Nephron progenitor cell (in vitro differentiated cells): ENCODE data around the gene MEIOB.

Experiments used
- DNase-seq: peaks from one replicate; pipeline ENCODE4 v3.0.0; 2021
- H3K27ac Mint-ChIP-seq: 2 replicates; pipeline ENCODE4 v1.8.0; 2021; ENCODE audit warnings: mild to moderate bottlenecking, moderate library complexity, mixed read lengths
- H3K27me3 Mint-ChIP-seq: 2 replicates; pipeline ENCODE4 v1.8.0; 2021; ENCODE audit warnings: mild to moderate bottlenecking, low read depth, mixed read lengths; ENCODE audit not compliant: poor library complexity
- H3K36me3 Mint-ChIP-seq: 2 replicates; pipeline ENCODE4 v1.8.0; 2021; ENCODE audit warnings: low read depth, mixed read lengths
- H3K4me1 Mint-ChIP-seq: 2 replicates; pipeline ENCODE4 v1.8.0; 2021; ENCODE audit warnings: mixed read lengths
- H3K4me3 Mint-ChIP-seq: 2 replicates; pipeline ENCODE4 v1.8.0; 2021; ENCODE audit warnings: mild to moderate bottlenecking, moderate library complexity, mixed read lengths
- H3K9me3 Mint-ChIP-seq: 2 replicates; pipeline ENCODE4 v1.8.0; 2021; ENCODE audit warnings: mild to moderate bottlenecking, moderate library complexity, mixed read lengths
- TF ChIP-seq, protein P1 (sequence below): fragments of 200-600 bp; sonication (generic); IDR thresholded peaks from 2 replicates; pipeline ENCODE4 v1.5.0; 2021; ENCODE audit warnings: antibody characterized with exemption

Gene MEIOB

DNA sequence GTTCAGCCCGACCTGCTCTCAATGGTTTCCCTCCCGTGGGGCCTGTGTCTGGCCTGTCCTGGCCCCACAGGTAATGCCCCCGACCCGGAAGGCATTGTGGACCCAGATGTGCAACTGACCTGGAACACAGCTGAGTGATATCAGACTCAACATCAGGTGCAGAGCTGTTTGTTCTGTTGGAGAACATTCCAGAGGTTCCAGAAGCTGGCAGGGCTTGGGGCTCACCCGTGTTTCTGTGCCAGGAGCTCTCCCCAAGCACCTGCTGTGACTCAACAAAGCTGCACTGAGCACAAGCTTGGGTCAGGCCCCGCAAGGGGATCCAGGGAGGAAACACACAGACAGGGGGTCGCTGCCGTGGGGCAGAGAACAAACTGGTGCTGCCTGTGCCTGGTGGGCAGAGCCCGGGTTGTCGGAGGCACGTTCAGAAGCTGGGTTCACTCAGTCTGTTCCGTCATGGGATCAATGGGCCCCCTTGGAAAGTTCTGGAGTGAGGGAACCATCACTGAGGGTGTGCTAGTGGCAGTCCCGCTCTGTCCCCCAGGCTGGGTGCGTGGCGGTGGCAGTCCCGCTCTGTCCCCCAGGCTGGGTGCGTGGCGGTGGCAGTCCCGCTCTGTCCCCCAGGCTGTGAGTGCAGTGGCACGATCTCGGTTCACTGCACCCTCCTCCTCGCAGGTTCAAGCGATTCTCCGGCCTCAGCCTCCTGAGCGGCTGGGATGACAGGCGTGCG, 24.1 kb upstream of the MEIOB start:
- Mint-ChIP-seq H3K4me1 (peaks cover 13% of the 10 kb centered on the region), H3K36me3 (no peaks in the 10 kb centered on the region), H3K9me3 (no peaks in the 10 kb centered on the region), H3K27me3 (peaks cover 62% of the 10 kb centered on the region), H3K4me3 (no peak overlapping the region), H3K27ac (no peak overlapping the region)
- DNase-seq = no peak
- TF ChIP-seq, protein P1, sequence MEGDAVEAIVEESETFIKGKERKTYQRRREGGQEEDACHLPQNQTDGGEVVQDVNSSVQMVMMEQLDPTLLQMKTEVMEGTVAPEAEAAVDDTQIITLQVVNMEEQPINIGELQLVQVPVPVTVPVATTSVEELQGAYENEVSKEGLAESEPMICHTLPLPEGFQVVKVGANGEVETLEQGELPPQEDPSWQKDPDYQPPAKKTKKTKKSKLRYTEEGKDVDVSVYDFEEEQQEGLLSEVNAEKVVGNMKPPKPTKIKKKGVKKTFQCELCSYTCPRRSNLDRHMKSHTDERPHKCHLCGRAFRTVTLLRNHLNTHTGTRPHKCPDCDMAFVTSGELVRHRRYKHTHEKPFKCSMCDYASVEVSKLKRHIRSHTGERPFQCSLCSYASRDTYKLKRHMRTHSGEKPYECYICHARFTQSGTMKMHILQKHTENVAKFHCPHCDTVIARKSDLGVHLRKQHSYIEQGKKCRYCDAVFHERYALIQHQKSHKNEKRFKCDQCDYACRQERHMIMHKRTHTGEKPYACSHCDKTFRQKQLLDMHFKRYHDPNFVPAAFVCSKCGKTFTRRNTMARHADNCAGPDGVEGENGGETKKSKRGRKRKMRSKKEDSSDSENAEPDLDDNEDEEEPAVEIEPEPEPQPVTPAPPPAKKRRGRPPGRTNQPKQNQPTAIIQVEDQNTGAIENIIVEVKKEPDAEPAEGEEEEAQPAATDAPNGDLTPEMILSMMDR = no peak

DNA sequence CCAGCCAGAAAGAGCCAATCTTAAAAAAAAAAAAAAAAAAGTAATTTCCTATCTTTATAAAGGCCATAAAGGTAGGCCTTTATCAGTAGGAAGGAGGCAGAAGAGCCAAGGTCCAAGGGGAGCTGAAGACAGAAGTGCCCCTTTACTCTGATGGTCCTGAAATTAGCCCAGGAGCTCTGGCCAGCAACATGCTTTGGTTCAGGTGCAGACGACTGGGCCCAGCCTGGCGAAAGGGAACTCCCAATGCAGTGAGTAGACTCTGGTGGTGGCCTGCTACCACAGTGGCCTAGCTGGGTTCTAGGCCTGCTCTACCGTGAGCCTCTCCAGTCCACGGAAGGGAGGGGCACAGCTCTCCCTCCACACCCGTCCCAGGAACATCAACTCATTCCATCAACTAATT, 23.1 kb upstream of the MEIOB start:
- Mint-ChIP-seq H3K4me3 (no peak overlapping the region), H3K27ac (no peak overlapping the region), H3K36me3 (no peaks in the 10 kb centered on the region)

DNA sequence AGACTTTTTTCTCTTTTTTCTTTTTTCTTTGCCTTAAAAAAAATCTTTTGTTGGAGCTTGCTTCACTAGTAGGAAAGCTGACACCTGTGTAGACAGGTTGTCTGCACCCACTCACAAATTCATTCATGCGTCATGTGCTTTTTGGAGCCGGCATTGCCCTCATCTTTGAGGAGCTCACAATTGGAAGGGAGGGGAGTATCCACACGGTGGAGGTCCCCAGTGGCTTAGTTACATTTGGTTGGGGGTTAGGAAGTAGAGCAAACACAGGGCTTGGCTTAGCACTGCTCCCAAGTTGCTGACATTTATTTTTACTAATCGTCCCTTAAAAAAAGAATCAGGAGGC, 18.7 kb upstream of the MEIOB start:
- Mint-ChIP-seq H3K27me3 (peaks cover 57% of the 10 kb centered on the region), H3K36me3 (no peaks in the 10 kb centered on the region), H3K4me3 (no peak overlapping the region), H3K27ac (no peak overlapping the region), H3K9me3 (peaks cover 4% of the 10 kb centered on the region), H3K4me1 (peaks cover 16% of the 10 kb centered on the region)
- no peak for DNase-seq
- TF ChIP-seq, protein P1 = no peak

More for the DNA sequence above, 23.1 kb upstream of the MEIOB start:
- H3K9me3 Mint-ChIP-seq = no peaks in the 10 kb centered on the region
- peaks cover 22% of the 10 kb centered on the region for H3K4me1 Mint-ChIP-seq
- DNase-seq = no peak
- H3K27me3 Mint-ChIP-seq = peaks cover 67% of the 10 kb centered on the region
- TF ChIP-seq, protein P1 = no peak

DNA sequence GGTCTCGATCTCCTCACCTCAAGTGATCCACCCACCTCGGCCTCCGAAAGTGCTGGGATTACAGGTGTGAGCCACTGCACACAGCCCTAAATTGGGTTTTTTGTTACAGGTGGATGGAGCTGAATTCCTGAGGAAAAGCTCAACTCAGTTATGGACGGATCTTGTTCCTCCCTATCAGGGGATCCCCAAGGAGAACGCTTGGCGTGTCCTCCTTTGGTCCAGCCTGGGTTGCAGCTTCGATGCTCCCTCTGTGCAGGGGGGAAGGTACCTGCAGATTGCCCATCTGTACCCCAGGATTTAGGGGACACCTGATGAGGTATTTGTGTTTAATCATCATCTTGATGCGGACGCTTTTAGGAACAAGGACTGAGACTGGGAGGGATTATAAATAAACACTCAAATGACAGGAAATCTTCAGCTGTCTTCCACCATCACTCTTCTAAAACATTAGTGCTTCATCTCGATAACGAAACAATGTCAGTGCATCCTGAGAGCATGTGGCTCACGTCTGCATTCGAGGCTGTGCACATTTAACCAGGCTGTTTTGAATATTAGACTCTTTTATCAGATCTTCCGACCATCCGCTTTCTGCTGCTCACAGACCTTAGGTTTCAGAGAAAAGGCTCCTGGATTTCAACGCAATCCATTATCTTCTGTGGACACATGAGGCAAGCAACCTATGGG, 18.2 kb upstream of the MEIOB start:
- no peak overlapping the region for H3K4me3 Mint-ChIP-seq
- no peaks in the 10 kb centered on the region for H3K36me3 Mint-ChIP-seq
- H3K4me1 Mint-ChIP-seq = peaks cover 16% of the 10 kb centered on the region
- DNase-seq = no peak
- H3K9me3 Mint-ChIP-seq = peaks cover 4% of the 10 kb centered on the region
- peaks cover 59% of the 10 kb centered on the region for H3K27me3 Mint-ChIP-seq
- TF ChIP-seq, protein P1 = no peak
- H3K27ac Mint-ChIP-seq = no peak overlapping the region

DNA sequence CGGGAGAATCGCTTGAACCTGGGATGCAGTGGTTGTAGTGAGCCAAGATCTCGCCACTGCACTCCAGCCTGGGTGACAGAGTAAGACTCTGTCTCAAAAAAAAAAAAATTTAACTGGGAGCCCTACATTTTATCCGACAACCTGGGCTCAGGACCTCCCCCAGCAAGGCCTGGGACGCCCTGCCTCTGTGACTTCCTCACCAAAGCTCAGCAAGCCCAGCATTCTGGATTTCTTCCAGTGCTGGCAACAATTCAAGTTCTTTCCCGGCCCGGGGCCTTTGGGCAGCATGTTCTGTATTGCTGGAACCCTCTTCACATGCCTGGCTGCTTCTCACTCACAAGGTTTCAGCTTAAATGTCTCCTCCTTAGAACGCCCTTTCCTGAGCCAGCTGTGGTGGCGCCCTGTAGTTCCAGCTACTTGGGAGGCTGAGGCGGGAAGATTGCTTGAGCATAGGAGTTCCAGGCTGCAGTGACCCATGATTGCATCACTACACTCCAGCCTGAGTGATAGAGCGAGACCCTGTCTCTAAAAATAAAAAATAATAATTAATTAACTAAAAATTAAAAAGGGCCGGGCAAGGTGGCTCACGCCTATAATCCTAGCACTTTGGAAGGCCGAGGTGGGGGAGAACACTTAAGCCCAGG, 15.9 kb upstream of the MEIOB start:
- Mint-ChIP-seq H3K27ac (peak overlapping the region; percentile 83), H3K4me3 (no peak overlapping the region), H3K9me3 (peaks cover 4% of the 10 kb centered on the region), H3K36me3 (no peaks in the 10 kb centered on the region), H3K4me1 (peaks cover 11% of the 10 kb centered on the region), H3K27me3 (peaks cover 67% of the 10 kb centered on the region)
- DNase-seq = no peak
- TF ChIP-seq, protein P1 = no peak
